ENCODE measurements around the gene TMED1. TPM values are rescaled to one million over a fixed set of nuclear protein-coding genes. Genes with fewer than 3 reads are reported as not detected.

TMED1 gene
- total and polyA plus RNA-seq, 7 experiments from 2014 or later = 7.6 to 21.7 (median 11.4) TPM

DNA sequence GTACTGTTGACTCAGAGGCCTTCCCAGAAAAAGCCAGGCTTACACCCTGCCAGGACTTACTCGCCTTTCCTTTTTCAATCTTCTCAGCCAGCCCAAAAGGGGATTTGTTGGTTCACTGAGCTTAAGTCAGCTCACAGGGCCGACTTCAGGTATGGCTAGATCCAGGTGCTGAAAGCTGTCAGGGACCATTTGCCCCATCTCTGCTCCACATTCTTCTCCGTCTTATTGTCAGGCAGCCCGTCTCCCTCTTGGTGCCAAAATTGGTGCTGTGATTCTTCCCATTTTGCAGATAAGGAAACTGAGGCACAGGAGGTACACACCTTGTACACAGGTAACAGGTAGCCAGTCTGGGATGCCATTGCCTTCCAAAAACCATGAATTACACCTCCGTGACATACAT, 14.6 kb upstream of the TMED1 start:
- Mint-ChIP-seq H3K9me3 (peaks cover 0 to 11% (median 5%) of the 10 kb centered on the region in 11 donors), H3K4me1 (peaks cover 4 to 12% (median 8%) of the 10 kb centered on the region in 7 donors), H3K27ac (no peak overlapping the region), H3K4me3 (no peak overlapping the region), H3K36me3 (peaks cover 4 to 9% (median 5%) of the 10 kb centered on the region in 5 donors), H3K27me3 (no peaks in the 10 kb centered on the region)
- Histone ChIP-seq H3K4me3 (ENCODE audit: low read length) (no peak overlapping the region), H3K4me1 (ENCODE audit: control insufficient read depth in 2 of 2, insufficient read depth in 2 of 2, low read length in 2 of 2) (peaks cover 0 to 5% of the 10 kb centered on the region in 2 donors), H3K9me3 (ENCODE audit: control insufficient read depth in 2 of 3, low read length in 3 of 3) (peaks cover 0 to 7% (median 0%) of the 10 kb centered on the region in 3 experiments), H3K36me3 (ENCODE audit: control insufficient read depth in 2 of 3, insufficient read depth in 3 of 3, low read length in 3 of 3) (no peaks in the 10 kb centered on the region), H3K27me3 (ENCODE audit: control insufficient read depth in 2 of 2, insufficient read depth in 2 of 2, low read length in 2 of 2) (no peaks in the 10 kb centered on the region), H3K27ac (ENCODE audit: low read depth, low read length) (no peak overlapping the region)
- intact Hi-C loops (cut with micrococcal nuclease) = no loop called here
- POLR2A ChIA-PET = no interaction called here
- CTCF ChIA-PET = interaction anchor here (1.1 kb wide), 1 partner anchor 14 kb away, joined by 3 read pairs; no protein-coding TSS in a partner anchor
- ATAC-seq = no peak
- no peak for DNase-seq

GRCh38 chr19:10848230-10848856, 12.3 kb upstream of the TMED1 start, which contains the start of gene C19orf38:
TSS of gene C19orf38 (plus strand) at chr19:10848415. CDS start at chr19:10848509, 94 bp downstream.
- H3K4me3 ChIP-seq (ENCODE audit: low read length) = peak within 1 kb of the TSS; percentile 27
- H3K27me3 ChIP-seq (ENCODE audit: control insufficient read depth in 2 of 2, insufficient read depth in 2 of 2, low read length in 2 of 2) = no peaks in the 10 kb centered on the region
- Mint-ChIP-seq H3K9me3 (peaks cover 0 to 15% (median 5%) of the 10 kb centered on the region in 11 donors), H3K27me3 (no peaks in the 10 kb centered on the region), H3K4me1 (peaks cover 4 to 14% (median 8%) of the 10 kb centered on the region in 7 donors), H3K27ac (peak within 1 kb of the TSS in 8 of 9 donors; percentile 61 to 83 (median 76)), H3K36me3 (peaks cover 4 to 9% (median 5%) of the 10 kb centered on the region in 5 donors), H3K4me3 (peak within 1 kb of the TSS; percentile 66 to 87 (median 78))
- intact Hi-C loops (cut with micrococcal nuclease) = no loop called here
- peaks cover 0 to 5% of the 10 kb centered on the region in 2 donors for H3K4me1 ChIP-seq (ENCODE audit: control insufficient read depth in 2 of 2, insufficient read depth in 2 of 2, low read length in 2 of 2)
- ChIA-PET POLR2A (no interaction called here), CTCF (no interaction called here)
- H3K36me3 ChIP-seq (ENCODE audit: control insufficient read depth in 2 of 3, insufficient read depth in 3 of 3, low read length in 3 of 3) = no peaks in the 10 kb centered on the region
- DNase-seq (no peak), ATAC-seq (peak; percentile 76)
- H3K9me3 ChIP-seq (ENCODE audit: control insufficient read depth in 2 of 3, low read length in 3 of 3) = peaks cover 0 to 7% (median 0%) of the 10 kb centered on the region in 3 experiments
- no peak within 1 kb of the TSS for H3K27ac ChIP-seq (ENCODE audit: low read depth, low read length)

GRCh38 chr19:10846500-10847202, 10.6 kb upstream of the TMED1 start:
- peaks cover 0 to 7% (median 0%) of the 10 kb centered on the region in 3 experiments for H3K9me3 ChIP-seq (ENCODE audit: control insufficient read depth in 2 of 3, low read length in 3 of 3)

GRCh38 chr19:10842788-10843187, 6.8 kb upstream of the TMED1 start:
- peaks cover 0 to 15% (median 6%) of the 10 kb centered on the region in 11 donors for H3K9me3 Mint-ChIP-seq
- CTCF ChIA-PET = interaction anchor here (1.3 kb wide), 1 partner anchor 22 kb away, joined by 4 read pairs; no protein-coding TSS in a partner anchor

More at GRCh38 chr19:10846500-10847202, 10.6 kb upstream of the TMED1 start:
- DNase-seq (no peak), ATAC-seq (no peak)
- peaks cover 0 to 15% (median 5%) of the 10 kb centered on the region in 11 donors for H3K9me3 Mint-ChIP-seq
- H3K27ac Mint-ChIP-seq = no peak overlapping the region
- intact Hi-C loops (cut with micrococcal nuclease) = no loop called here
- H3K27me3 Mint-ChIP-seq = no peaks in the 10 kb centered on the region
- peaks cover 4 to 12% (median 7%) of the 10 kb centered on the region in 7 donors for H3K4me1 Mint-ChIP-seq
- POLR2A ChIA-PET = interaction anchor here (0.5 to 2.0 kb wide), 3 partner anchors 11 to 1461 kb away, joined by 3 to 7 read pairs (median 3); partner anchors contain the start of gene TMED1
- Histone ChIP-seq H3K4me3 (ENCODE audit: low read length) (no peak overlapping the region), H3K27me3 (ENCODE audit: control insufficient read depth in 2 of 2, insufficient read depth in 2 of 2, low read length in 2 of 2) (no peaks in the 10 kb centered on the region), H3K36me3 (ENCODE audit: control insufficient read depth in 2 of 3, insufficient read depth in 3 of 3, low read length in 3 of 3) (no peaks in the 10 kb centered on the region), H3K4me1 (ENCODE audit: control insufficient read depth in 2 of 2, insufficient read depth in 2 of 2, low read length in 2 of 2) (peaks cover 0 to 5% of the 10 kb centered on the region in 2 donors), H3K27ac (ENCODE audit: low read depth, low read length) (no peak overlapping the region)
- peak overlapping the region in 3 of 10 donors; percentile 13 to 36 (median 23) for H3K4me3 Mint-ChIP-seq
- H3K36me3 Mint-ChIP-seq = peaks cover 4 to 9% (median 5%) of the 10 kb centered on the region in 5 donors
- CTCF ChIA-PET = interaction anchor here (1.2 to 1.5 kb wide), 2 partner anchors 18 to 19 kb away, joined by 4 read pairs; no protein-coding TSS in a partner anchor

DNA sequence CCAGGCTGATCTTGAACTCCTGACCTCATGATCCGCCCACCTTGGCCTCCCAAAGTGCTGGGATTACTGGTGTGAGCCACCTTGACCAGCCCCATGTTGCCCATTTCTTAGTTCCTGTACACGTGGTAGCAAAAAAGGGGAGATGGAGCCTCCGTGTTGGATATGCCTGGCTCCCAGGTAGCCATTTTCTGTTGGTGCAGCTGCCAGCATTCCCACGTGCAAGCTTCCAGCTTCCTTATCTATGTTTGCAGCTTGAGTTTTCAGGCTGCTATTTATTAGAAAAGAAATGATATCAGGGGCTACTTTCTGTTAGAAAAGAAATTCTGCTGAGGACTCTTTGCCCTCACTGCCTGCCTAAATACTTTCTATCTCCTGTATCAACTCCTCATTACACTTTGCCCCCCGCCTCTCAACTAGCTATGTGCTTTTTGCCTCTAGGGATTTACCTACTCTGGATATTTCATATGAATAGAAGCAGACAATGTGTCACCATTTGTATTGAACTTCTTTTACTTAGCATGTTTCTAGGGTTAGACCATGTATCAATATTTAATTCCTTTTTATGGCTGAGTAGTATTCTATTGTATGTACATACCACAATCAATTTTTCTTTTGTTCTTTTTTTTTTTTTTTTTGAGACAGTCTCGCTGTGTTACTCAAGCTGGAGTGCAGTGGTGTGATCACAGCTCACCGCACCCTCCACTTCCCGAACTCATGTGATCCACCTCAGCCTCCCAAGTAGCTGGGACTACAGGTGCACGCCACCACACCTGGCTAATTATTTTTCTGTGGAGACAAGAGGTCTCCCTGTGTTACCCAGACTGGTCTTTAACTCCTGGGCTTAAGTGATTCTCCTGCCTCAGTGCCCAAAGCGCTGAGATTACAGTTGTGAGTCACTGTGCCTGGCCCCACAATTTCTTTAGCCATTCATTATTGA, 3.4 kb upstream of the TMED1 start:
- ChIA-PET CTCF (interaction anchor here (0.7 kb wide), 1 partner anchor 643 kb away, joined by 3 read pairs; no protein-coding TSS in a partner anchor), POLR2A (interaction anchor here (0.7 to 1.3 kb wide), 2 partner anchors 22 to 25 kb away, joined by 3 to 4 read pairs; no protein-coding TSS in a partner anchor)
- peak overlapping the region in 1 of 10 donors; percentile 1 for H3K4me3 Mint-ChIP-seq
- no peak overlapping the region for H3K27ac Mint-ChIP-seq
- DNase-seq = no peak
- no peak for ATAC-seq
- H3K27me3 ChIP-seq (ENCODE audit: control insufficient read depth in 2 of 2, insufficient read depth in 2 of 2, low read length in 2 of 2) = no peaks in the 10 kb centered on the region
- H3K9me3 ChIP-seq (ENCODE audit: control insufficient read depth in 2 of 3, low read length in 3 of 3) = peaks cover 0 to 6% (median 0%) of the 10 kb centered on the region in 3 experiments
- H3K4me3 ChIP-seq (ENCODE audit: low read length) = no peak overlapping the region
- peaks cover 12 to 20% (median 16%) of the 10 kb centered on the region in 7 donors for H3K4me1 Mint-ChIP-seq
- H3K4me1 ChIP-seq (ENCODE audit: control insufficient read depth in 2 of 2, insufficient read depth in 2 of 2, low read length in 2 of 2) = peaks cover 8 to 13% of the 10 kb centered on the region in 2 donors
- intact Hi-C loops (cut with micrococcal nuclease) = loop anchor here in 1 of 2 donors (5.0 kb wide), 1 partner anchor 1022 kb away; the partner anchor contains the start of gene FBXL12
- no peaks in the 10 kb centered on the region for H3K27me3 Mint-ChIP-seq
- peaks cover 0 to 11% (median 6%) of the 10 kb centered on the region in 11 donors for H3K9me3 Mint-ChIP-seq
- peaks cover 0 to 4% (median 0%) of the 10 kb centered on the region in 3 experiments for H3K36me3 ChIP-seq (ENCODE audit: control insufficient read depth in 2 of 3, insufficient read depth in 3 of 3, low read length in 3 of 3)
- H3K27ac ChIP-seq (ENCODE audit: low read depth, low read length) = no peak overlapping the region
- peaks cover 0 to 13% (median 4%) of the 10 kb centered on the region in 5 donors for H3K36me3 Mint-ChIP-seq

More at GRCh38 chr19:10842788-10843187, 6.8 kb upstream of the TMED1 start:
- POLR2A ChIA-PET = interaction anchor here (0.6 kb wide), 1 partner anchor 115 kb away, joined by 5 read pairs; no protein-coding TSS in a partner anchor
- H3K4me3 ChIP-seq (ENCODE audit: low read length) = no peak overlapping the region
- DNase-seq (no peak), ATAC-seq (no peak)
- no peak overlapping the region for H3K27ac Mint-ChIP-seq
- H3K4me1 ChIP-seq (ENCODE audit: control insufficient read depth in 2 of 2, insufficient read depth in 2 of 2, low read length in 2 of 2) = peaks cover 0 to 4% of the 10 kb centered on the region in 2 donors
- no peak overlapping the region for H3K27ac ChIP-seq (ENCODE audit: low read depth, low read length)
- H3K36me3 ChIP-seq (ENCODE audit: control insufficient read depth in 2 of 3, insufficient read depth in 3 of 3, low read length in 3 of 3) = no peaks in the 10 kb centered on the region
- no peaks in the 10 kb centered on the region for H3K27me3 ChIP-seq (ENCODE audit: control insufficient read depth in 2 of 2, insufficient read depth in 2 of 2, low read length in 2 of 2)
- H3K27me3 Mint-ChIP-seq = no peaks in the 10 kb centered on the region
- peaks cover 0 to 7% (median 0%) of the 10 kb centered on the region in 3 experiments for H3K9me3 ChIP-seq (ENCODE audit: control insufficient read depth in 2 of 3, low read length in 3 of 3)
- intact Hi-C loops (cut with micrococcal nuclease) = no loop called here
- H3K4me1 Mint-ChIP-seq = peaks cover 0 to 6% (median 0%) of the 10 kb centered on the region in 7 donors
- H3K36me3 Mint-ChIP-seq = peaks cover 4 to 6% (median 5%) of the 10 kb centered on the region in 5 donors
- H3K4me3 Mint-ChIP-seq = no peak overlapping the region

Measured in naive thymus-derived CD4-positive, alpha-beta T cell (primary cell).